OCI-LY3 (cell line): ENCODE results near the gene PGS1.

Source experiments
- CTCF ChIP-seq: fragments of 200-600, 300-600 bp; sonication (generic); IDR thresholded peaks from 2 replicates; pipeline ENCODE4 v1.5.1; 2014; ENCODE audit warnings: antibody characterized with exemption, low read length, low read depth
- EZH2phosphoT487 ChIP-seq: fragments of 200-600 bp; shearing (Covaris generic); IDR thresholded peaks from 2 replicates; pipeline ENCODE4 v1.6.1; 2018; ENCODE audit warnings: antibody characterized with exemption, mixed run types, low read depth

DNA sequence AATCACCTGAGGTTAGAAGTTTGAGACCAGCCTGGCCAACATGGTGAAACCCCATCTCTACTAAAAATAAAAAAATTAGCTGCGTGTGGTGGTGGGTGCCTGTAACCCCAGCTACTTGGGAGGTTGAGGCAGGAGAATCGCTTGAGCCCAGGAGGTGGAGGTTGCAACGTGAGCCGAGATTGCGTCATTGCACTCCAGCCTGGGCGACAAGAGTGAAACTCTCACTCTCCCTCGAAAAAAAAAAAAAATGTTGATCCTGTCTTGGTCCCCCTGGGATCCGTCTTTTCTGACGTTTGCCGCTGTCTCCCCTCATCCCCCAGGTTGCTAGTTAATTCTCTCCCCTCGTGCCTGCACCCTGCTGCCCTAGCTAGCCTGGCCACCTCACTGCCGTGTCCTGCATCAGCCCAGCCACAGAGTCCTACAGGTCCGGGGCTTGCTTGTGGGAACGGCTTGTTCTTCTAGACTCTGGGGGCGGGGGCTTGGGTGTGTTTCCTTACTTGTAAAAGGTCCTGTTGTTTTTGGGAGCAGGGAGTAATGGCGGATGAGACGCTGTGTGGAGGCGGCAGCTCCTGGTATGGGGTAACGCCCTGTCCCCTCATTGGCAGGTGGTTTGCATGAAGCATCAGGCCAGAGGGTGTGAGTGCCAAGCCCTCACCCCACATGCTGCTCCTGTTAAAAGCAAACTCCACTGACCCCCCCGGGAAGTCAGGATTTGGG is 44.6 kb downstream of the PGS1 start:
- no peak for TF ChIP-seq CTCF
- no peak for TF ChIP-seq EZH2phosphoT487
